DMS79 treated with DMSO at 0.1 percent for 48 hours (cell line): ENCODE data around the gene SYAP1.
"Not testable (repeated sequence)": the region's sequence is repeated elsewhere in the genome, so short reads cannot be mapped to it uniquely, and the experiment has no call there.

Experiments
- DNase-seq: peaks from one replicate; lab custom pipeline; 2025; lab: John Stamatoyannopoulos, UW

The SYAP1 gene

GRCh38 chrX:16719334-16720084 lies at the start of gene SYAP1:
TSS of gene SYAP1 (plus strand) at chrX:16719612. CDS start at chrX:16719725, 113 bp downstream.
- DNase-seq, result peak; percentile 68

GRCh38 chrX:16671005-16671404 lies 48.4 kb upstream of the SYAP1 start:
- no peak for DNase-seq

GRCh38 chrX:16678689-16679088 lies 40.7 kb upstream of the SYAP1 start:
- no peak for DNase-seq

GRCh38 chrX:16683007-16683664 lies 36.3 kb upstream of the SYAP1 start:
- no peak for DNase-seq

GRCh38 chrX:16687514-16687913 lies 31.9 kb upstream of the SYAP1 start:
- no peak for DNase-seq

GRCh38 chrX:16695079-16695676 lies 24.2 kb upstream of the SYAP1 start:
- DNase-seq, result no peak

GRCh38 chrX:16696956-16697355 lies 22.5 kb upstream of the SYAP1 start:
- no peak for DNase-seq

- DNase-seq, result no peak
Observed at GRCh38 chrX:16699389-16699788, 20.0 kb upstream of the SYAP1 start.

- no peak for DNase-seq
Observed at GRCh38 chrX:16700734-16701133, 18.7 kb upstream of the SYAP1 start.

- no peak for DNase-seq
Observed at GRCh38 chrX:16702700-16703599, 16.5 kb upstream of the SYAP1 start.

- DNase-seq, result no peak
Observed at GRCh38 chrX:16705370-16705769, 14.0 kb upstream of the SYAP1 start.

- DNase-seq, result no peak
Observed at GRCh38 chrX:16708016-16708415, 11.4 kb upstream of the SYAP1 start.

GRCh38 chrX:16711219-16711811 lies 8.1 kb upstream of the SYAP1 start:
- no peak for DNase-seq

- no peak for DNase-seq
Observed at GRCh38 chrX:16711893-16712547, 7.4 kb upstream of the SYAP1 start.

GRCh38 chrX:16712548-16713155 lies 6.8 kb upstream of the SYAP1 start, which contains the start of gene CTPS2:
TSS of gene CTPS2 (minus strand) at chrX:16712669. CDS start at chrX:16702902, 9,767 bp downstream.
- peak; percentile 3 for DNase-seq

- no peak for DNase-seq
Observed at GRCh38 chrX:16714504-16714903, 4.9 kb upstream of the SYAP1 start.

GRCh38 chrX:16715638-16716037 lies 3.8 kb upstream of the SYAP1 start:
- not testable (repeated sequence) for DNase-seq

- not testable (repeated sequence) for DNase-seq
Observed at GRCh38 chrX:16716451-16716850, 3.0 kb upstream of the SYAP1 start.

GRCh38 chrX:16718824-16719333 lies 533 bp upstream of the SYAP1 start:
- DNase-seq, result no peak

GRCh38 chrX:16722481-16722880 lies 3.1 kb downstream of the SYAP1 start:
- DNase-seq, result no peak
